Measurements from ENCODE around the gene UGGT1.

Gene UGGT1

DNA sequence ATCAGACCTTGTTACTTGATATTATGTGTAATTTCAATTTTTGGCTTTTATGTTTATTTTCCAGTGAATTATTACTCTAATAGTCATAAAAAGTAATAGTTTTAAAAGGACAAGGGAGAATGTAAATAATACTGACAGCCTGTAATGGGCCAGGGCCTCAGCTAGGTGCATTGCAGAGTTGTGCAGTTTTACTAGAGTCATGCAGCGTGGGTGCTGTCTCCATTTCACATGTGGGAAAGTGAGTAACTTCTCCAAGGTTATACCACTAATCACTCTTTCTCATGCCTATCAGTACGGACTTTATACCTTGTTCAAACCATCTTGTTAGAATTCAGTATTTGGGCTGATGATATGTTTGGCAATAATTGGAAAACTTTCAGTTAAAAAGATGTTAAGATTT lies 73.3 kb downstream of the UGGT1 start:
- TF ChIP-seq, protein P1, sequence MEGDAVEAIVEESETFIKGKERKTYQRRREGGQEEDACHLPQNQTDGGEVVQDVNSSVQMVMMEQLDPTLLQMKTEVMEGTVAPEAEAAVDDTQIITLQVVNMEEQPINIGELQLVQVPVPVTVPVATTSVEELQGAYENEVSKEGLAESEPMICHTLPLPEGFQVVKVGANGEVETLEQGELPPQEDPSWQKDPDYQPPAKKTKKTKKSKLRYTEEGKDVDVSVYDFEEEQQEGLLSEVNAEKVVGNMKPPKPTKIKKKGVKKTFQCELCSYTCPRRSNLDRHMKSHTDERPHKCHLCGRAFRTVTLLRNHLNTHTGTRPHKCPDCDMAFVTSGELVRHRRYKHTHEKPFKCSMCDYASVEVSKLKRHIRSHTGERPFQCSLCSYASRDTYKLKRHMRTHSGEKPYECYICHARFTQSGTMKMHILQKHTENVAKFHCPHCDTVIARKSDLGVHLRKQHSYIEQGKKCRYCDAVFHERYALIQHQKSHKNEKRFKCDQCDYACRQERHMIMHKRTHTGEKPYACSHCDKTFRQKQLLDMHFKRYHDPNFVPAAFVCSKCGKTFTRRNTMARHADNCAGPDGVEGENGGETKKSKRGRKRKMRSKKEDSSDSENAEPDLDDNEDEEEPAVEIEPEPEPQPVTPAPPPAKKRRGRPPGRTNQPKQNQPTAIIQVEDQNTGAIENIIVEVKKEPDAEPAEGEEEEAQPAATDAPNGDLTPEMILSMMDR (IDR thresholded peaks at IDR 0.05; ENCODE audit: low read depth, low read length): no peak
- no peak for DNase-seq (ENCODE audit: low read depth, low spot score)
- in situ Hi-C loops (cut with HindIII; ENCODE audit: low sequenced_read_pairs): no loop called here
- H3K4me3 ChIP-seq (ENCODE audit: low read depth, low read length): no peak overlapping the region

DNA sequence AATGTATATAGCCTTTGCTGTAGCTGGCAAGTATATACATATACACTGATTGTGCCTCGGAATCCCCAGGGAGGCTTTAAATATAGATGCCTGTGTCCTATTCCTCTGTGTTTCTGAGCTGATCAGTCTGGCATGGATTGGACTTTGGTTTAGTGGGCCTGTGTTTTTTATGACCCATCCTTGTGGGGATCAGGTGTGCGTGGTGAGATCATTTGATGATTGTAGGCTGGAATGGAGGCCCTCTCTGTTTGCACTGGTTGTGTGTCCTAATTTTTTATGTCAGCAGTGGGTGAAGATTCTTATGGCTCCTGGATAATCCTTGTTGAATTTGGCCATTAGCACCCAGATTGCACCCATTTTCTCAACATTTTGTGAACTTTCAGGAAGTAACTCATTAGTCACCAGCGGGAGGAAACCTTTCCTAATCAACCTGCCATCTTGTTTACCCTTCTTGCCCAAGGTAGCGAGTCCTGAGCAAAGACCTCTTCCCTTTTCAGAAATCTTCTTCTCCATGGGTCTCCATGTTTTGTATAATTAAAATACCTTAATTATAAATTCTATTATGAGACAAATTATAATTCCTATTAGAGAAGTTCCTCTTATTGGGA lies 75.8 kb downstream of the UGGT1 start:
- H3K4me3 ChIP-seq (ENCODE audit: low read depth, low read length): no peak overlapping the region
- TF ChIP-seq, protein P1 (IDR thresholded peaks at IDR 0.05; ENCODE audit: low read depth, low read length): no peak
- no peak for DNase-seq (ENCODE audit: low read depth, low spot score)
- in situ Hi-C loops (cut with HindIII; ENCODE audit: low sequenced_read_pairs): no loop called here

DNA sequence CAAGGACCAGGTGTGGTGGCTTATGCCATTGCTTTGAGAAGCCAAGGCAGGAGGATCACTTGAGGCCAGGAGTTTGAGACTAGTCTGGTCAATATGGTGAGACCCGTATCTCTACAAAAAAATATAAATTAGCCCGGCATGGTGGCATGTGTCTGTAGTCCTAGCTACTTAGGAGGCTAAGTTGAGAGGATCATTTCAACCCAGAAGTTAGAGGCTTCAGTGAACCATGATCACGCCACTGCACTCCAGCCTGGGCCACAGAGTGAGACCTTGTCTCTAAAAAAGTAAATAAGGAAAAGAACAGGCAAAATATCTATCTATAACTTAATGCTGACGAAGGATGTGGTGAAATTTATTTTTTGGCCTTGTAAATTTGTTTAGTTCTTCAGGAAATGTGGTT lies 78.1 kb downstream of the UGGT1 start:
- in situ Hi-C loops (cut with HindIII; ENCODE audit: low sequenced_read_pairs): no loop called here
- DNase-seq (ENCODE audit: low read depth, low spot score): no peak
- H3K4me3 ChIP-seq (ENCODE audit: low read depth, low read length): no peak overlapping the region
- TF ChIP-seq, protein P1 (IDR thresholded peaks at IDR 0.05; ENCODE audit: low read depth, low read length): no peak

DNA sequence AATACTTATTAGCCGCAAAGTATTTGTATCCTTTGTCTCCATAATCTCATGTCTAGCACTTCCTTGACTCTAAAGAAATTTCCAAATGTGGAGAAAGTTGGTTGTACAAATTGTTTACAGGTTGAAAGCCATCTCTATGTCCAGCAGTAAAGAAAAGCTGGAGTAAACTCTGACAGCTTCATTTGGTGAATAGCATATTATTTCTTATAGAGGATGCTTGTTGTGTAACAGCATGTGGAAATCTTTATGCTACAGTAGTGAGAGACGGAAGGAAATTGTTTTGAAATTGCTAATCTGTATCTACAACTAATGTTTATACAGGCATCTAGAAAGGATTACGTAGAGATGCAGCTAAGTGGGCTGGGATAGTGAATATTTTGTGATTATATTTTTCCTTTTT lies 78.5 kb downstream of the UGGT1 start:
- DNase-seq (ENCODE audit: low read depth, low spot score): no peak
- H3K4me3 ChIP-seq (ENCODE audit: low read depth, low read length): no peak overlapping the region
- in situ Hi-C loops (cut with HindIII; ENCODE audit: low sequenced_read_pairs): no loop called here
- TF ChIP-seq, protein P1 (IDR thresholded peaks at IDR 0.05; ENCODE audit: low read depth, low read length): no peak

DNA sequence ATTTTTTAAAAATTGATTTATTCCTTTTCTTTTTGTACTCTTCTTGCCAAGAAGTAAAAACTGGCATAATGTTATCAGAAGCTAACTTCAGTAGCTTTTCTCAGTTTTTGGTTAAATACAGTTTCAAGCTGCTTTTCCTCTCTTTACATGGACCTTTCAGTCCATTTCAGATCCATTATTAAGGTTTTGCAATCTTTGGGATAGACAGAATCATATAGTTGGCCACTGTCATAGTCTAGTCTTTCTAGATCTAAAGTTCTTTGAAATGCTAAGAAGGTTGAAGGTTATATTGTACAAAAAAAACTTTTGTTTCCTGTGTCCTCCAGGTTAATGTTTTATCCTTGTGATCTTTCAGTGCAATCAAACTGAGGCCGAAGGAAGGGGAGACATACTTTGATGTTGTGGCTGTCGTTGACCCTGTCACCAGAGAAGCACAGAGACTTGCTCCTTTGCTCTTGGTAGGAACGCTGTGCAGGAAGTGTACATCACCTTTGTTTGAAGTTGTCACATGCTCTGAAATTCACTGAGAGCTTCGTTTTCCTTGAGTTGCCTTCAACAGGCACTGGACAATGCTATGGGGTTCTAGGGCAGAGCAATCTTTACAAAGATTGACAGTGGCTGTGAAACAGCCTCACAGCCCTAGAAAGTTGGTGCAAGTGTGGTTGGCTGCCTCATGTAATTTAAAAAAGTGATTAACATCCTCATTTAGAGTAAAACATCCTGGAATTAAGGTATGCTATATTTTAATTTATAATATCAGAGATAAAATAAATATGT lies 79.1 kb downstream of the UGGT1 start:
- TF ChIP-seq, protein P1 (IDR thresholded peaks at IDR 0.05; ENCODE audit: low read depth, low read length): no peak
- no peak for DNase-seq (ENCODE audit: low read depth, low spot score)
- no peak overlapping the region for H3K4me3 ChIP-seq (ENCODE audit: low read depth, low read length)
- in situ Hi-C loops (cut with HindIII; ENCODE audit: low sequenced_read_pairs): no loop called here

DNA sequence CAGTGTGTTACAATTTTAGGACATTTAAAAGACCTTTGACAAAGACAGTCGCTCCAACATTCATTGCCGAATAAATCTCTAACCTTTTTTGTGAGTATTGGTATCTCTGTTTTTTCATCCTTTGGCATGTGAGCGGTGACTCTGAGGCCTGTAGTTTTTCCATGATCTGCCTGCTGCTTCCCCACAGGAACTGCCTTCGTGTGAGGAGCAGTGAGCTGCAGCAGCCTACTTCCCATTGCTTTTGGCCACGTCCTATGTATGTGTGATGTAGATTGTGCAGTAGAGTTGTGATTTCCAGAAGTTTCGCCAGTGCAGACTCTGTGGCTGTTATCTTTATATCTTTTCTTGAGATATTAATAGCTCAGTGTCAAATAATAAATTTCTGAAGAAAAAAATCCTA lies 79.8 kb downstream of the UGGT1 start:
- H3K4me3 ChIP-seq (ENCODE audit: low read depth, low read length): no peak overlapping the region
- TF ChIP-seq, protein P1 (IDR thresholded peaks at IDR 0.05; ENCODE audit: low read depth, low read length): no peak
- in situ Hi-C loops (cut with HindIII; ENCODE audit: low sequenced_read_pairs): no loop called here
- no peak for DNase-seq (ENCODE audit: low read depth, low spot score)

Measured in astrocyte of the spinal cord (primary cell).